MM.1S (cell line): ENCODE data around the gene TM2D1.

Experiments used
- DNase-seq: peaks from one replicate; pipeline ENCODE4 v3.0.0-alpha.2; 2015
- H2AFZ ChIP-seq: fragments of 300-600 bp; sonication (generic); 2 replicates; pipeline ENCODE4 v1.6.0; 2016; ENCODE audit warnings: antibody characterized with exemption, low read length
- H3F3A ChIP-seq: fragments of 300-600 bp; sonication (generic); 2 replicates; pipeline ENCODE4 v1.6.1; 2016; ENCODE audit warnings: mild to moderate bottlenecking, antibody characterized with exemption, low read length, moderate library complexity, mixed read lengths; ENCODE audit not compliant: insufficient read depth
- H3K27ac ChIP-seq: fragments of 300-600 bp; sonication (generic); 2 replicates; pipeline ENCODE4 v1.5.1; 2016; ENCODE audit warnings: mild to moderate bottlenecking, low read length
- H3K27me3 ChIP-seq: fragments of 300-600 bp; sonication (generic); replicated peaks from 2 replicates; pipeline ENCODE4 v1.6.0; 2016; ENCODE audit warnings: low read length; ENCODE audit not compliant: insufficient read depth
- H3K36me3 ChIP-seq: fragments of 300-600 bp; sonication (generic); replicated peaks from 2 replicates; pipeline ENCODE4 v1.6.1; 2016; ENCODE audit warnings: mild to moderate bottlenecking, low read length, mixed read lengths; ENCODE audit not compliant: insufficient read depth
- H3K4me1 ChIP-seq: fragments of 300-600 bp; sonication (generic); 2 replicates; pipeline ENCODE4 v1.6.1; 2016; ENCODE audit warnings: low read length, mixed read lengths
- H3K4me2 ChIP-seq: fragments of 300-600 bp; sonication (generic); 2 replicates; pipeline ENCODE4 v1.6.0; 2016; ENCODE audit warnings: low read depth, low read length
- H3K4me3 ChIP-seq: fragments of 300-600 bp; sonication (generic); 2 replicates; pipeline ENCODE4 v1.5.1; 2016; ENCODE audit warnings: low read length, mixed read lengths
- H3K79me2 ChIP-seq: fragments of 300-600 bp; sonication (generic); 2 replicates; pipeline ENCODE4 v1.6.1; 2016; ENCODE audit warnings: mixed run types, low read length, mixed read lengths
- H3K9ac ChIP-seq: fragments of 300-600 bp; sonication (generic); 2 replicates; pipeline ENCODE4 v1.6.1; 2016; ENCODE audit warnings: low read length, mixed read lengths
- H3K9me2 ChIP-seq: fragments of 300-600 bp; sonication (generic); replicated peaks from 2 replicates; pipeline ENCODE4 v1.6.1; 2016; ENCODE audit warnings: mild to moderate bottlenecking, low read length, mixed read lengths; ENCODE audit not compliant: insufficient read depth
- H3K9me3 ChIP-seq: fragments of 300-600 bp; sonication (generic); replicated peaks from 2 replicates; pipeline ENCODE4 v1.6.1; 2016; ENCODE audit warnings: mild to moderate bottlenecking, low read length, mixed read lengths; ENCODE audit not compliant: insufficient read depth
- H4K20me1 ChIP-seq: fragments of 300-600 bp; sonication (generic); 2 replicates; pipeline ENCODE4 v1.6.1; 2016; ENCODE audit warnings: mild to moderate bottlenecking, low read length, moderate library complexity, mixed read lengths; ENCODE audit not compliant: insufficient read depth
- EZH2 ChIP-seq: fragments of 300-600 bp; sonication (generic); optimal IDR thresholded peaks from 2 replicates; pipeline ENCODE3; 2017; ENCODE audit warnings: low read depth, mild to moderate bottlenecking, antibody characterized with exemption, low read length, mixed read lengths
- EZH2phosphoT487 ChIP-seq: fragments of 300-600 bp; sonication (generic); IDR thresholded peaks from 2 replicates; pipeline ENCODE4 v1.6.1; 2018; ENCODE audit warnings: antibody characterized with exemption, low read length
- TF ChIP-seq, protein P1 (sequence below): fragments of 300-600 bp; sonication (generic); IDR thresholded peaks from 2 replicates; pipeline ENCODE4 v1.5.1; 2016; ENCODE audit warnings: antibody characterized with exemption, low read length, mixed read lengths

The TM2D1 gene

DNA sequence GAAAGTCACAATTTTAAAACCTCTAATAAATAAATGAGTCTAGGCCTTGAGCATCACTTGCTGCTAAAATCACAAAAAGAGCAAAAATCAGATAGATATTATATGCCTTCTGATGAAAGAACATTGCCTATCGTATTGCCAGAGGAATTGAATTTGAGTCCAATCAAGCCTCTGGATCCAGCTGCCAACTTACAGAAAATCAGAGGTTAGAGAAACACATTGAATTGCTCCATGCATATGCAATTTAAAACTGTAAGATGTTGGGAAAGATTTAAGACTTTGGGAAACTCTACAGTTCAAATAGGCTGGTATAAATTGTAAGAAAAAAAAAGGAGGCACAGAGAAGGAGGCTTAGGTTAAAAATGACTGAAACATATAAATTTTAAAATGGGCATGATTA lies 93.5 kb downstream of the TM2D1 start:
- H3K4me1 ChIP-seq = no peaks in the 10 kb centered on the region
- no peak overlapping the region for H3K4me2 ChIP-seq
- H3K9me2 ChIP-seq = no peaks in the 10 kb centered on the region
- H3K9me3 ChIP-seq = no peaks in the 10 kb centered on the region
- H2AFZ ChIP-seq = no peak overlapping the region
- H3K36me3 ChIP-seq = no peaks in the 10 kb centered on the region
- H3K9ac ChIP-seq = no peak overlapping the region
- no peaks in the 10 kb centered on the region for H3K79me2 ChIP-seq
- no peaks in the 10 kb centered on the region for H3F3A ChIP-seq
- H3K4me3 ChIP-seq = no peak overlapping the region
- H3K27ac ChIP-seq = no peak overlapping the region
- H4K20me1 ChIP-seq = no peaks in the 10 kb centered on the region
- no peaks in the 10 kb centered on the region for H3K27me3 ChIP-seq
- no peak for DNase-seq
- TF ChIP-seq EZH2phosphoT487 (no peak), EZH2 (no peak)
- TF ChIP-seq, protein P1, sequence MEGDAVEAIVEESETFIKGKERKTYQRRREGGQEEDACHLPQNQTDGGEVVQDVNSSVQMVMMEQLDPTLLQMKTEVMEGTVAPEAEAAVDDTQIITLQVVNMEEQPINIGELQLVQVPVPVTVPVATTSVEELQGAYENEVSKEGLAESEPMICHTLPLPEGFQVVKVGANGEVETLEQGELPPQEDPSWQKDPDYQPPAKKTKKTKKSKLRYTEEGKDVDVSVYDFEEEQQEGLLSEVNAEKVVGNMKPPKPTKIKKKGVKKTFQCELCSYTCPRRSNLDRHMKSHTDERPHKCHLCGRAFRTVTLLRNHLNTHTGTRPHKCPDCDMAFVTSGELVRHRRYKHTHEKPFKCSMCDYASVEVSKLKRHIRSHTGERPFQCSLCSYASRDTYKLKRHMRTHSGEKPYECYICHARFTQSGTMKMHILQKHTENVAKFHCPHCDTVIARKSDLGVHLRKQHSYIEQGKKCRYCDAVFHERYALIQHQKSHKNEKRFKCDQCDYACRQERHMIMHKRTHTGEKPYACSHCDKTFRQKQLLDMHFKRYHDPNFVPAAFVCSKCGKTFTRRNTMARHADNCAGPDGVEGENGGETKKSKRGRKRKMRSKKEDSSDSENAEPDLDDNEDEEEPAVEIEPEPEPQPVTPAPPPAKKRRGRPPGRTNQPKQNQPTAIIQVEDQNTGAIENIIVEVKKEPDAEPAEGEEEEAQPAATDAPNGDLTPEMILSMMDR = no peak
